Breast epithelium (tissue), 4 donors: Measurements from ENCODE around the gene MAP3K19. TPM values are rescaled to one million over a fixed set of nuclear protein-coding genes. Genes with fewer than 3 reads are reported as not detected.

Source experiments
- DNase-seq, 2 donors: peaks; one replicate each; pipeline ENCODE4 v3.0.0-alpha.2; 2019; ENCODE audit warnings: low spot score in 2 of 2
- H3K27ac ChIP-seq, 2 donors: fragments of 200-600 bp; sonication (generic) in 1 of 2; one replicate each; pipeline ENCODE4 v1.5.1; 2016 to 2019; ENCODE audit warnings: mild to moderate bottlenecking in 1 of 2
- H3K27me3 ChIP-seq, 2 donors: fragments of 200-600 bp; sonication (generic) in 1 of 2; one replicate each; pipeline versions ENCODE4 v1.5.1 to v1.6.0; 2017 to 2019; ENCODE audit warnings: control low read depth in 1 of 2, mild to moderate bottlenecking in 1 of 2
- H3K36me3 ChIP-seq: fragments of 200-600 bp; one replicate; pipeline ENCODE4 v1.5.1; 2019
- H3K4me1 ChIP-seq, 2 donors: fragments of 200-600 bp; sonication (generic); one replicate each; pipeline ENCODE4 v1.5.1; 2016 to 2019; ENCODE audit warnings: control low read depth in 1 of 2
- H3K4me3 ChIP-seq, 3 donors: fragments of 200-600 bp; sonication (generic); 1 replicate in 2 of 3; 2 replicates in 1 of 3; pipeline ENCODE4 v1.5.1; 2016 to 2019; ENCODE audit warnings: mild to moderate bottlenecking in 3 of 3, moderate library complexity in 2 of 3
- H3K9me3 ChIP-seq, 2 donors: fragments of 200-600 bp; sonication (generic) in 1 of 2; one replicate each; pipeline ENCODE4 v1.5.1; 2016 to 2019; ENCODE audit warnings: control low read depth in 1 of 2
- POLR2A ChIP-seq: fragments of 450-650 bp; IDR thresholded peaks from one replicate; pipeline ENCODE4 v1.6.1; 2016; ENCODE audit warnings: antibody characterized with exemption, mild to moderate bottlenecking, moderate library complexity
- POLR2AphosphoS5 ChIP-seq, 3 donors: sonication (generic); formaldehyde crosslinking; IDR thresholded peaks; one replicate each; pipeline ENCODE4 v1.6.1; 2017; ENCODE audit warnings: antibody characterized with exemption in 3 of 3
- intact Hi-C: fragments of 100-400 bp; cut with DNase I; formaldehyde crosslinking; loops from one replicate; pipeline ENCODE4 v1.15.1; 2023; ENCODE audit warnings: low total_unique reads
- total RNA-seq, 3 donors: library from RNA; depleted of rRNA; stranded (reverse); fragments of >200 nt; gene quantifications; one replicate each; pipeline ENCODE4 v1.1.0, GENCODE V29; 2016
- TF ChIP-seq, protein P1 (sequence below), 3 donors: fragments of 450-650 bp; IDR thresholded peaks; one replicate each; pipeline ENCODE4 v1.5.1; 2016 to 2017; ENCODE audit warnings: antibody characterized with exemption in 3 of 3, mild to moderate bottlenecking in 3 of 3, moderate library complexity in 3 of 3

Gene MAP3K19
- total RNA-seq, 3 donors from 2014 or later = not detected

DNA sequence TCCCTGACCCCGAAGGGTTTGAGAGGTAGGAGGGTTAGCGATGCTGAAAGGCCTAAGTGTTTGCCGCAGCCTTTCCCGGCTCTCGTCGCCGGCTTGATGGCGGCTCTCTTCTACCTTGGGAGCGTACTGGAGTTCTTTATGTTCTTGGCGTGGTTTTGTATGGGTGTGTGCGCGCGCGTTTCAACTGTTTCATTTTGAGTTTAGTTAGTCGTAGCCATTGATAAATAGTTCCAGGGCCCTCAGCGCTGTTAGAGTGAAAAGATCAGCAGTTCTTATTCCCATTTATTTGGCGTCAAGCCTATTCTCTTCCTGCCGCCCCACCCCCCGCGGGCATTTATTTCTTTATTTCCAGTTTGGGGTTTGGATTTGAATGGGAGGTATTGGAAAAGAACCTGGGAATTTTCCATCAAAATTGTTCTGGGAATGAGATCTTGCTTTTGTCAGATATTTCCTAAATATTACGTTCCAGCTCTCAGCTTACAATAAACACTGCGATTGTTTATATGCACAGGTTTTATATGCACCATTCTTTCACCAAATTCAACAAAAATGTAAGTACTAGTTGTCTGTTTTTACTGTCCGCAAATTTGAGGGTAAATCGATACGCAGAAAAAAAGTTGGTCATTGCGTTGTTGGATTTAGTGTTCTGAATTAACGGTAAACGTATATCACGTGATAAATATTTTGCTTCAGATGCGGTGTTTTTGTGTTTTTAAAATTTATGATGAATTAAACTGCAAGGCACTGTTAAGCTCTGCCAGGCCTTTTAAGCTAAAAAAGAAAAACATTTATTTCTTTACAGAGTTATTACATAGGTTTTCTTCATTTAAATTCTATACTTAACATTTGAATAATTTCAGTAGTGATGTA, 127.7 kb downstream of the MAP3K19 start:
- Histone ChIP-seq H3K27ac (peak overlapping the region; percentile 99), H3K9me3 (no peaks in the 10 kb centered on the region), H3K27me3 (no peaks in the 10 kb centered on the region), H3K4me1 (peaks cover 0 to 19% of the 10 kb centered on the region in 2 donors), H3K4me3 (peak overlapping the region; percentile 96 to 97 (median 96)), H3K36me3 (no peaks in the 10 kb centered on the region)
- TF ChIP-seq, protein P1, sequence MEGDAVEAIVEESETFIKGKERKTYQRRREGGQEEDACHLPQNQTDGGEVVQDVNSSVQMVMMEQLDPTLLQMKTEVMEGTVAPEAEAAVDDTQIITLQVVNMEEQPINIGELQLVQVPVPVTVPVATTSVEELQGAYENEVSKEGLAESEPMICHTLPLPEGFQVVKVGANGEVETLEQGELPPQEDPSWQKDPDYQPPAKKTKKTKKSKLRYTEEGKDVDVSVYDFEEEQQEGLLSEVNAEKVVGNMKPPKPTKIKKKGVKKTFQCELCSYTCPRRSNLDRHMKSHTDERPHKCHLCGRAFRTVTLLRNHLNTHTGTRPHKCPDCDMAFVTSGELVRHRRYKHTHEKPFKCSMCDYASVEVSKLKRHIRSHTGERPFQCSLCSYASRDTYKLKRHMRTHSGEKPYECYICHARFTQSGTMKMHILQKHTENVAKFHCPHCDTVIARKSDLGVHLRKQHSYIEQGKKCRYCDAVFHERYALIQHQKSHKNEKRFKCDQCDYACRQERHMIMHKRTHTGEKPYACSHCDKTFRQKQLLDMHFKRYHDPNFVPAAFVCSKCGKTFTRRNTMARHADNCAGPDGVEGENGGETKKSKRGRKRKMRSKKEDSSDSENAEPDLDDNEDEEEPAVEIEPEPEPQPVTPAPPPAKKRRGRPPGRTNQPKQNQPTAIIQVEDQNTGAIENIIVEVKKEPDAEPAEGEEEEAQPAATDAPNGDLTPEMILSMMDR (IDR thresholded peaks at IDR 0.05) = no peak
- TF ChIP-seq POLR2A = no peak
- no peak for TF ChIP-seq POLR2AphosphoS5 (IDR thresholded peaks at IDR 0.05)
- no peak for DNase-seq
- intact Hi-C loops = no loop called here

DNA sequence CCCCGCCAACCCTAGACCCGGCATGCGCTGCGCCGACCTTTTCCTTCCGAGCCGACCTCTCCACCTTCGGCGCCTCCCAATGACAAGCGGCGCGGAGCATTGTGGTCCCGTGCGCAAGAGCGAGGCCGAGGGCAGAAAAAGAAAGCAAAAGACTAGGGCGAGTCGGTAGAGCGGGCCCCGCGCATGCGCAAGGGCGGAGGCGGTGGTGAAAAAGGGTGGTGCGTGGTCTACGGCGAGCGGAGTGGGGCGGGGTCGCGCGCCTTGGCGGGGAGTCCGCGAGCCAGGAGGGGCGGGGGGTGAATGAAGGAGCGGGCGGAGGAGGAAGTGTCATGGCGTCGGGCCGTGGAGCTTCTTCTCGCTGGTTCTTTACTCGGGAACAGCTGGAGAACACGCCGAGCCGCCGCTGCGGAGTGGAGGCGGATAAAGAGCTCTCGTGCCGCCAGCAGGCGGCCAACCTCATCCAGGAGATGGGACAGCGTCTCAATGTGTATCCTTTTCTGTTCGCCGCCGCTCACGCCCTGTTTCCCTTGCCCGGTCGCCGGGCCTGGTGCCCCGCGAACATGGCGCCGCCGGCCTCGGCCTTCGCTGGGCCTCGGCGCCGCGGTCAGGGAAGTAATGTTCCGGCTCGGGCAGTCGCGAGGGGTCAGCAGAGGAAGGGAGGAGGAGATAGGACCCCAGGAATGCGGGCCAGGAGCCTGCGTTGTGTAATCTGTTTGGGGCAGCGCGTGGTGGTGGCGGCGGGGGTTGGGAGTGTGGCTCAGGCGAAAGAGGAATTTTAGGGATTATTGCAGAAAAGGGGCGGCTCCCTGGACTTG, 128.5 kb downstream of the MAP3K19 start, which contains the start of gene CCNT2:
CCNT2 (plus strand) TSS at position 297 of the 815 bp plus-strand sequence; CDS start at position 330, 33 bp downstream.
- Histone ChIP-seq H3K36me3 (no peaks in the 10 kb centered on the region), H3K27ac (peak within 1 kb of the TSS; percentile 99), H3K4me3 (peak within 1 kb of the TSS; percentile 96 to 97 (median 96)), H3K4me1 (peaks cover 0 to 19% of the 10 kb centered on the region in 2 donors), H3K9me3 (no peaks in the 10 kb centered on the region), H3K27me3 (no peaks in the 10 kb centered on the region)
- intact Hi-C loops = no loop called here
- peak; percentile 51 for TF ChIP-seq POLR2A
- TF ChIP-seq, protein P1 (IDR thresholded peaks at IDR 0.05) = no peak
- TF ChIP-seq POLR2AphosphoS5 (IDR thresholded peaks at IDR 0.05) = peak; percentile 59 to 90 (median 73)
- DNase-seq = peak; percentile 98 to 99

DNA sequence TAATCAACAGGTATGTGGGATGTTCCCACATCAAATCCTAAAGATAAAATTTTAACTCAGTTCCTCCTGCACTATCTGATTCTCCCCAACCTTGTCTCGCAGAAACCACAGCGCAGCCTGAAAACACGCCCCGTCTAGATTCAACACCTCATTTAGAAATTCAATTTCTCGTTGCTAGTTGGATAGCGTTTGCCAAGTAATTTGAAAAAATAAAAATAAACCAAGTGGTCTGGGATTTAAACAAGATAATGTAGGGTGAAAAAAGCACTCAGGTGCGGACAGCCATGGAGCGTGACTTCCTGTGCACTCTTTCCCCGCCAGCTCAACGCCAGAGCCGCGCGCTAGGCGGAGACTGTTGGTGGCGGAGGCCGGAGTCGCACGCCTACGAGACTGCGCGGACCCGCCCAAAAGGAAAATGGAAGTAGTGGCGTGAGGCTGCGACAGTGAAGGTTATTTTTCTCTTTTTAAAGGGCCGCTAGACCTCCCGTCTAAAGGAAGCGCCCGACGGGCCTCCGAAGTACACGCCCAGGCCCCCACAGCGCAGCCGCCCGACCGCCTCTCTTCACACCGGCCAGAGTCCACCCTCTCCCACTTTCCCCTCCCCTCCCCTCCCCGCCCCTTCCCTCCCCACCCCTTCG, 129.2 kb downstream of the MAP3K19 start:
- TF ChIP-seq POLR2AphosphoS5 (IDR thresholded peaks at IDR 0.05) = peak in 2 of 3 donors; percentile 5 to 15
- TF ChIP-seq POLR2A = peak; percentile 30
- TF ChIP-seq, protein P1 (IDR thresholded peaks at IDR 0.05) = peak; percentile 29 to 48 (median 33)
- Histone ChIP-seq H3K36me3 (no peaks in the 10 kb centered on the region), H3K27me3 (no peaks in the 10 kb centered on the region), H3K4me3 (peak overlapping the region; percentile 96 to 97 (median 96)), H3K27ac (peak overlapping the region; percentile 99), H3K9me3 (no peaks in the 10 kb centered on the region), H3K4me1 (peaks cover 0 to 19% of the 10 kb centered on the region in 2 donors)
- intact Hi-C loops = no loop called here
- DNase-seq = peak in 1 of 2 donors; percentile 90

GRCh38 chr2:134917360-134917865, 129.8 kb downstream of the MAP3K19 start:
- intact Hi-C loops = no loop called here
- TF ChIP-seq POLR2A = no peak
- Histone ChIP-seq H3K4me3 (peak overlapping the region; percentile 96 to 97 (median 96)), H3K4me1 (peaks cover 0 to 16% of the 10 kb centered on the region in 2 donors), H3K36me3 (no peaks in the 10 kb centered on the region), H3K9me3 (no peaks in the 10 kb centered on the region), H3K27me3 (no peaks in the 10 kb centered on the region), H3K27ac (peak overlapping the region; percentile 99)
- no peak for DNase-seq

Other genes starting within 250 kb of the MAP3K19 start
- under 1 TPM in 1 of 3 donors, not detected in 2; 0.59 TPM for gene ACMSD, start 208.8 kb downstream of the MAP3K19 start, total RNA-seq
- 10 to 100 TPM; 35.8 to 62.8 (median 40.3) TPM for gene CCNT2, start 128.6 kb downstream of the MAP3K19 start, total RNA-seq
- gene RAB3GAP1, start 4.8 kb upstream of the MAP3K19 start, total RNA-seq = 10 to 100 TPM; 53.9 to 70.5 (median 54.1) TPM